Glomerular visceral epithelial cell (primary cell): ENCODE results near the gene ZNF341.
"Not testable (repeated sequence)": the region's sequence is repeated elsewhere in the genome, so short reads cannot be mapped to it uniquely, and the experiment has no call there.

Experiments used
- DNase-seq: peaks from one replicate; pipeline ENCODE4 v3.0.0-alpha.2; 2016; ENCODE audit errors: extremely low spot score

ZNF341 gene

DNA sequence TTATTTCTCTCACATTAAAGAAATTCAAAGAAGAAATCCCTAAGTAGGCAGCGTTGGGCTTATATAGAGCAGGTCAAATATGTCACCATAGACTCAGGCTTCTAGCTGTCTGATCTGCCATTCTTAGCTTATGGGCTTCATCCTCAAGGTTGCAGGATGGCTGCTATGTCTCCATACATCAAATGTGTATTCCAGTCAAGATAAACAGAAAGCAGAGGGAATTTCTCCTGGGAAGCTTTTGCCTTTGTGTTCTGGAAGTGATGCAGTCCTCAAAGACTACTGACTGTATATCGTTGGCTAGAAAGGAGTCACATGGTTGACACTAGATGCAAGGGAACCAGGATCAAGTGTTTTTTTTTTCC lies 36.0 kb downstream of the ZNF341 start:
- no peak for DNase-seq

DNA sequence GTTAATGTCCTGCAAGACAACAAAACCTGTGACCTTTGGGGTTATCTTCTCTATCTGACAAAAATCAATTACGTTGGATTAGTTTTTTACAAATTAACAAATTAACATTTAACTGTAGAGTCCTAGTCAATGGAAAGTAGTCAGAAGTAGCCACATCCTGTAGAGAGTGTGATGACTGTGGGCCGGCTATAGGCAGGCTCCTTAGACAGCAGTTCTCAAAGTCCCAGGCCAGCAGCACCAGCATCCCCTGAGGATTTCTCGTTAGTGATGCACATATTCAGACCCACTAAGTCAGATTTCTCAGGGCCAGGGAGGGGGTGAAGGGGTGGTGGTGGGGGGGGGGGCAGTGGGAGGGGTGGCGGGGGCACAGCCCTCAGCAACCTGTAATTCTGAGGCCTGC lies 37.2 kb downstream of the ZNF341 start:
- no peak for DNase-seq

DNA sequence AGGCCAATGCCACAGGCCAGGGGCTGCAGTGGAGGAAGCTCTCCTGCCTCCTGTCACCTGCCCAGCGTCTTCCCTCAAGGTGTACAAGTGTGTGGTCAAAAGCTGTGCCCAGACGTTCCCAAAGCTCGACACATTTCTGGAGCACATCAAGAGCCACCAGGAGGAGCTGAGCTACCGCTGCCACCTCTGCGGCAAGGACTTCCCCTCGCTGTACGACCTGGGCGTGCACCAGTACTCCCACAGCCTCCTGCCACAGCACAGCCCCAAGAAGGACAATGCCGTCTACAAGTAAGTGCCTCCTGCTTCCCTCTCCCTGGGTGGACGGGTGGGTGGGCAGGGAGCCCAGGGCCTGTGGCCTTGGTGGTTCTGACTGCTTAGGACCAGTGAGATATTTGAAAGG lies 38.2 kb downstream of the ZNF341 start:
- no peak for DNase-seq

DNA sequence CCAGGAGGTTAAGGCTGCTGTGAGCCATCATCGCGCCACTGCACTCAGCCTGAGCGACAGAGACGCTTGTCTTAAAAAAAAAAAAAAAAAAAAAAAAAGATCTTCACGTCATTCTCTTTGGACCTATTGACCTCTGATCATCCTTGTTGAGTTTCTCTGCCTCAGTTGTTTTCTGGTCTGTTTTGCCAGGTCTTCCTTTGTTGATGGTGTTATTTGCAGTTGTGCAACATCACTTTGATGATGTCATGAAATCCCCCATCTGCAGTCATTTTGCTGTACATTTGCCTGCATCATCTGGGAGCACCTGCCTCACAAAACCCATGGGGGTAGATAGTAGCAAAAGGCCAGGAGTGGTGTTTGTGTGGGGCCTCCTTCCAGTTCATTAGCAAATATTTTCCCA lies 40.1 kb downstream of the ZNF341 start:
- DNase-seq: no peak

DNA sequence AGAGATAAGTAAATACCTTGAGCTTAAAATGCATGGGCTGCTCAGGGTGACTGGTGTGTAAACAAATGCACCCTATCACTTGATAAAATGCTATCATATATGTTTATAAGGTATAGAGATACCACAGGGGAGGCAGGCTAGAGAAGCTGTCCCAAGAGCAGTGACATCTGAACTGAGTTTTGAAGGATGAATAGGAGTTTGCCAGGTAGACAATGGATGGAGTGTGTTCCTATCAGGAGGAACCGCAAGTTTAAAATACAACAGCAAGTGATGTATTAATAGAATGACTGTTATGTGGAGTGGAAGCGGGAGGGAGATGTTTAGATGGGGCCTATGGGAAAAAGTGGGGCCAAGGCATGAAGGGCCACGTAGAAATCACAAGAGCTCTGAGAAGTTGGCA lies 40.6 kb downstream of the ZNF341 start:
- no peak for DNase-seq

DNA sequence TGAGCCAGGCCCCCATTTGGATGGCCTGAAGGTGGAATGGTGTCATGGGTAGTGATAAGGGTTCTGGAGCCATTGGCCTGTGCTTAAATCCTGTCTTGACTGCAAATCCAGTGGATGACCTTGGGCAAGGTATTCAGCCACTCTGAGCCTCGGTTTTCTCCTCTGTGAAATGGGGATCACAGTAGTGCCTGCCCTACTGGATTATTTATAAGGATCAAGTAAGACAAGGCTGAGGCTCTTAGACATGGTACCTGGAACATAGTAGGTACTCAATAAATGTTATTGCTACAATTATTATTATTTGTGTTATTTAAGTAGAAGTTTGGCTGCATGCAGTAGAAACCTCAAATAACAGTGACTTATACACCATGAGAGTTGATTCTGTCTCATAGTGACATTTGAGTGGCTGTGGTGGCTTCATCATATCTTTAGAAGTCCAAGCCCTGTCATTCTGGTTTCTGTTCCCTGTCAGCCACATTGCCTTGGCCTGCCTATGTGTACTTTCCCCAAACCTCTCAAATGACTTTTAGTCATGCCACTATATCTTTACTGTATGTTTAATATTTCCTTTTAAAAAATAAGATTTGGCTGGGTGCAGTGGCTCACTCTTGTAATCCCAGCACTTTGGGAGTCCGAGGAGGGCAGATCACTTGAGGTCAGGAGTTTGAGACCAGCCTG lies 41.8 kb downstream of the ZNF341 start:
- DNase-seq: no peak

DNA sequence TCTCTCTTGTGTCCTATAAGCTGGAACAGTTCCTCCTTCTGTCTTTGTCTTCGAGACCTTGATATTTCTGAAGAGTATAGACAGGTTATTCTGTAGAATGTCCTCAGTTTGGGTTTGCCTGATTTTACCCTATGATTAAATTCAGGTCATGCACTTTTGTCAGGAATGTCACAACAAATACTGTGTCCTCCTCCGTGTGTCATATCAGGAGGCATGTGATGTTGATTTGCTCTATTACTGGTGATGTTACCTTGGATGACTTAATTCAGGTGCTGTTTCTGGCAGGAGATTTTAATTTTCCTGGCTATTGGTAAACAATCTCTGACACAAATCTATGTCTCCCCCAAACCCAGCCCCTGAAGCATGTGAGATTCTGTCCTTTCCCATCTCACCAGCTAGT lies 46.0 kb downstream of the ZNF341 start:
- DNase-seq: no peak

DNA sequence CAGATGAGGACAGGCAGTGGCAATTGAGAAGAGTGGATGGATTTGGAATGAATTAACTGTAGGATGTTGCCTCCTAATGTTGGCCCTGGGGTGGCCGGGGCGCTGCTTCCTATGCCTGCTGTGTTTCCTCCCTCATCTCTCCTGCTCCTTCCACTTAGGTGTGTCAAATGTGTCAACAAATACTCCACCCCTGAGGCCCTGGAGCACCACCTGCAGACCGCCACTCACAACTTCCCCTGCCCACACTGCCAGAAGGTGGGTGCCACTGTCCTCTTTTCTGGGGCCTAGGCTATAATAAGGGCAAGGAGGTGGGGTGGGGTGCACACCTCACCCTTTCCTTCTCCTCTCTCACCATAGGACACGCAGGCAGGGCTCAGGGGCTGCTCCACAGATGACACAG lies 49.3 kb downstream of the ZNF341 start:
- DNase-seq: no peak

DNA sequence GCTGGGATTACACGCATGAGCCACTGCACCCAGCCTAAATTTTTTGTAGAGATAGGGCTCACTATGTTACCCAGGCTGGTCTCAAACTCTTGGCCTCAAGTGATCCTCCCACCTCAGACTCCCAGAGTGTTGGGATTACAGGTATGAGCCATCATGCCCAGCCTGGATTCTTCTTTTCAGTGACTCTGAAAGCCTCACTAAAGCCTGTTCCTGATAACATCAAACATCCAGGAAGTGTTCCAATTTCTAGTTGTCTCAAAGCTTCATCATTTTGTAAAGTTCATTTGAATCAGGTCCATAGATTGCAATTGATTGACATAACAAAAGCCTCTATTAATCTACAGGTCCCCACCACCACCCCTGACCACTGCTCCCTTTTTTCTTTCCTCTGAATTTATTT lies 50.1 kb downstream of the ZNF341 start:
- no peak for DNase-seq

DNA sequence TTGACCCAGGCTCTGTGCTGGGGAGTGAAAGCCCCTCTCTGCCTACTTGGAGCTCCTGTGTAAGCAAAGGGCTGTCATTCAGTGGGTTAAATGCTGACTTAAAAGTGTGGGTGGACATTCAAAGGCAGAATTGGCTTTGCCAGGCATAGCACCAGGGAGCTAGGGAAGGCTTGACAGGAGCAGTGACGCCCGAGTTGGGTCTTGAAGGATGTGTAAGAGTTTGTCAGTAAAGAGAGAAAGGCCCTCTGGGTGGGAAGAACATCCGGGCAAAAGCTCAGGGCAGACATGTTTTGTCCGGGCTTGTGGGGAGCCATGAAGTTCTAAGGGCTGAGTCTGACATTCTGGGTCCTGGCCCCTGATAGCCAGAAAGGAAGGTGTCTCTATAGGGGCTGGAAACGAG lies 51.5 kb downstream of the ZNF341 start:
- no peak for DNase-seq

DNA sequence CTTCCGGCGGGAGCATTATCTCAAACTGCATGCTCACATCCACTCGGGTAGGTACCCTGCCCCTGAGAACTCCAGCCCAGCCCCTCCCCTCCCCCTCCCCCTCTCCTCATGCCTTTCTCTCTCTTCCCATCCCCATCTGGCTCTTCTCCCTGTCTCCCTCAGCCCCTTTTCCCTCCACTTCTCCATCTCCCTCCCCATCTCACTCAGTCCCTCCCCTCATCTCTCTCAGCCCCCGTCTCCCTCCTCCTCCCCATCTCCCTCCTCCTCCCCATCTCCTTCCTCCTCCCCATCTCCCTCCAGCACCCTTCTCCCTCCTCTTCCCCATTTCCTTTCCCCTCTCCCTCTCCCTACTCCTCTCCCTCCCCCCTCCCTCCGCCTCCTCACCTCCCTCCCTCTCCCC lies 52.0 kb downstream of the ZNF341 start:
- no peak for DNase-seq

DNA sequence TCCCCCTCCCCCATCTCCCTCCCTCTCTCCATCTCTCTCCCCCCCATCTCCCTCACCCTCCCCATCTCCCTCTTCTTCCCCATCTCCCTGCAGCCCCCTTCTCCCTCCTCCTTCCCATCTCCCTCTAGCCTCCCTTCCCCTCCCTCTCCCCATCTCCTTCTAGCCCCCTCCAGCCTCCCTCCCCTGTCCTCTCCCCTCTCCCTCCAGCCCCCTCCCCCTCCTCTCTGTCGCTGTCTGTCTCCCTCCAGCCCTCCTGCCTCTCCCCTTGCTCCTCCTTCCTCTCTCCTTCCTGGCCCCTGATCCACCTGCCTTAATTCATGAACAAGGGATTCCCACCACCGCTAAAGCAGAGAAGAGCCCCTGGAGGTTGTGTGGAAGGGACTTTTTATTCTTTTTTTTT lies 52.4 kb downstream of the ZNF341 start:
- DNase-seq: no peak

DNA sequence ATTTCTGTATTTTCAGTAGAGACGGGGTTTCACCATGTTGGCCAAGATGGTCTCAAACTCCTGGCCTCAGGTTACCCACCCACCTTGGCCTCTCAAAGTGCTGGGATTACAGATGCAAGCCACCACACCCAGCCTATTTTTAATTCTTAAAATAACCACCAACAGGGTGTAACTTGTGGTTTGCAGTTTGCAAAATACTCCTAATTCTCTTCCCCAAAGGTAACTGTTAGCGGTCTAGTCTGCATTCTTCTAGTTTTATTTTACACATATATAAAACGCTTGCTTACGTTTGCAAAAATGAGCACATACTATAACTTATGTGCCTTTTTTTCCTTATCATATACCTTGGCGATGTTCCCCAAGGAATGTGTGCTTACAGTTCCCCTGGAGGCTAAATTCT lies 53.7 kb downstream of the ZNF341 start:
- no peak for DNase-seq

DNA sequence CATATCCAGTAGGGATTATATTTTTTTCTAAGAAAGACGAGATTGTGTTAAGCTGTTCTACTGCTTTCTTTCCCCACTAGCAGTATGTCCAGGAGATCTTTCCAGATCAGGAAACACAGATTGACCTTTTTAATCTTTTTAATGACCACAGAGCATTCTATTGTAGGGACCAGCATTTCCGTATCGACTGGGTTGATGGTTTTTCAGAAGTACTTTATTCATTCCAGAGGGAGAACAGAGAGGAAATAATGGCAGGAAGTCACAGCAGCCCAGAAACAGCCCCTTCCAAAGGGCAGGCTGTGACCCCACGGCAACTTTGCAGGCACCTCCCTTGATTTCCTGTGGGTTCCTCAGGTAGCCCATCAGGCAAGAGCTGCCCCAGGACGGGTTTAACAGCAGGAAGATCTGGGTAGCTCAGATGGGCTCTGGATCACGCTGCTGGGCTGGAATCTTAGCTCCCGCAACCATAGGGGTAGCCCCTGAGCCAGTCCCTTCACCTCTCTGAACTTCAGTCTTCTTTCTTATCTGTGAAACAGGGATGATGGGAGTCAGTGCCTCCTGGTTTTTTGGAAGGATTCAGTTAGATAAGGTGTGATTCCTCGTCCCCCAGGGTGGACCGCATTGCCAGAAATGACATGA lies 55.6 kb downstream of the ZNF341 start:
- DNase-seq: no peak

DNA sequence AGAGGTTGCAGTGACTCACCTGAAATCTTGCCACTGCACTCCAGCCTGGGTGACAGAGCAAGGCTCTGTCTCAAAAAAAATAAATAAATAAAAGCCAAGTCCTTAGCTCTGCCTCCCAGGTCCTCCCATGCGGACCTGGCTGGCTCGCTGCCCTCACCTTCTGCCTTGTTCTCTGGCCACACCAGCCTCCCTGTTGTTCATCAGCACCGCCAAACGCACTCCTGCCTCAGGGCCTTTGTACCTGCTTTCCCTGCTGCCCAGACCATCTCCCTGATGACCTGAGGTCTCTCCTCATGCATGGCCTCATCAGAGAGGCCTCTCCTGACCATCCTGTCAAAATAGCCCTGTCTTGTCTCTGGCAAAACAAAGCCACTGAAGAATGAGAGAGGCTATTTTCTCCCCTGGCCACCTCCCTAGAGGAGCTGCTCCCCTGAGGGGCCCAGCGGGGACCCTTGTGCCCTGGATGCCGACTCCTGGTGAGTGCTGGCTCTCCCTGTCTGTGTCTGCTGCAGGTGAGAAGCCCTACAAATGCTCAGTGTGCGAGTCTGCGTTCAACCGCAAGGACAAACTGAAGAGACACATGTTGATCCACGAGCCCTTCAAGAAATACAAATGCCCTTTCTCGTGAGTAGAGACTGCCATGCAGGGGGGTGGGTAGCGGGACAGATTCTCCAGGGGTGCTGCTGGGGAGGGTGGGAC lies 56.7 kb downstream of the ZNF341 start:
- DNase-seq: no peak

DNA sequence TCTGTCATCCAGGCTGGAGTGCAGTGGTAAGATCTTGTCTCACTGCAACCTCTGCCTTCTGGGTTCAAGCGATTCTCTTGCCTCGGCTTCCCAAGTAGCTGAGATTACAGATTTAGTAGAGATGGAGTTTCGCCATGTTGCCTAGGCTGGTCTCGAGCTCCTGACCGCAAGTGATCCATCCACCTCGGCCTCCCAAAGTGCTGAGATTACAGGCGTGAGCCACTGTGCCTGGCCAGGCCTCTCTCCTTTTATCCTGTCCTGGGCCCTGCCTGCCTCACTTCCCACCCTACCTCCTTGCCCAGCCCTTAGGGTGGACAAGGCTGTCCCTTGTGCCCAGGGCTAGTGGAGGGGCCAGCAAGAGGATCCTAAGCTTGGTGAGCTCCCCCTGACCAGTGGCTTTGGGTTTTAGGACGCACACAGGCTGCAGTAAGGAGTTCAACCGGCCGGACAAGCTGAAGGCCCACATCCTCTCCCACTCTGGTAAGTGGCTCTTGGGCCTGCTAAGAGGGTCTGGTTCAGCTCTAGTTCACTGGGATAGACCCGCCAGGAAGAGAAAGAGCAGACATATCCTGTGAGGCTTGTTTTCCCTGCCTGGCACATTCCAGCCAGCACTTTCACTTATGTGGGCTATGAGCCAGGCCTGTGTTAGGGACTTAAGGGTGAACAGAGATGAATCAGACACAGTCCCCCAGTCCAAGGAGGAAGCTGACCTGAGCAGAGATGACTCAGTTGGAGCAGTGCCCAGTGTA lies 57.5 kb downstream of the ZNF341 start:
- DNase-seq: peak; percentile 99

DNA sequence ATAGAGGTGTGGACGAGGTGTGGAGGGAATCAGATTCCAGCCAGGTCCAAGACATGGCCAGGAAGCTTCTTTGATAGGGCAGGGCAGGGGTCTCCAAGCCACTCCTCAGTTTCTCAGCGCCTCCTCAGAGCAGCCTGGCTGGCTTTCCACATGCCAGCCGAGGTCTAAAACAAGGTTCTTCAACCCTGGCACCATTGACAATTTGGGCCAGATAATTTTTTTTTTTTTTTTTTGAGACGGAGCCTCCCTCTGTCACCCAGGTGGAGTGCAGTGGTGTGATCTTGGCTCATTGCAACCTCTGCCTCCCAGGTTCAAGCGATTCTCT lies 58.0 kb downstream of the ZNF341 start:
- no peak for DNase-seq

DNA sequence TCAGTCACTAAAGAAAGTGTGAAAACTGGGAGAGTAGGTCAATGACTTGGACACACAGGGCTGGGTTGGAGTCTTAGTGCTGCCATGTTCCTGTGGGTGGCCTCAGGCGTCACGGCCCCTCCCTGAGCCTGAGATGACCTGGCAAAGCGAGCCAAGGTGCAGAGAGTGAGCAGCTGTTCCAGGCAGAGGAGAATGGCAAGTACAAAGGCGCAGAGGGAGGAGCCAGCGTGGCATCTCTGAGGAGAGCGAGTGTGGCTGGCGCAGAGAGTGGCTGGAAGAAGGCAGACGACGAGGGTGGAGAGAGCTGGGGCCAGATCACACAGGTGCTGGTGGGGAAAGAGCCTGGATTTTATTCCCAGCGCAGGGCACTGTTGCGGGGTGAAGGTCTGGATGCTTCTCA lies 58.8 kb downstream of the ZNF341 start:
- DNase-seq: no peak

DNA sequence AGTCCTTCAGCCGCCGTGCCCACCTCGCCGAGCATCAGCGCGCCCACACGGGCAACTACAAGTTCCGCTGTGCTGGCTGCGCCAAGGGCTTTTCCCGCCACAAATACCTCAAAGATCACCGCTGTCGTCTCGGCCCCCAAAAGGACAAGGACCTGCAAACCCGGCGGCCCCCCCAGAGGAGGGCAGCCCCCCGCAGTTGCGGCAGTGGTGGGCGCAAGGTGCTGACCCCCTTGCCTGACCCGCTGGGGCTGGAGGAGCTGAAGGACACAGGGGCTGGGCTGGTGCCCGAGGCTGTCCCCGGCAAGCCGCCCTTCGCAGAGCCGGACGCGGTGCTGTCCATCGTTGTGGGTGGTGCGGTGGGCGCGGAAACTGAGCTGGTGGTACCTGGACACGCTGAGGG lies 59.2 kb downstream of the ZNF341 start:
- DNase-seq: no peak

DNA sequence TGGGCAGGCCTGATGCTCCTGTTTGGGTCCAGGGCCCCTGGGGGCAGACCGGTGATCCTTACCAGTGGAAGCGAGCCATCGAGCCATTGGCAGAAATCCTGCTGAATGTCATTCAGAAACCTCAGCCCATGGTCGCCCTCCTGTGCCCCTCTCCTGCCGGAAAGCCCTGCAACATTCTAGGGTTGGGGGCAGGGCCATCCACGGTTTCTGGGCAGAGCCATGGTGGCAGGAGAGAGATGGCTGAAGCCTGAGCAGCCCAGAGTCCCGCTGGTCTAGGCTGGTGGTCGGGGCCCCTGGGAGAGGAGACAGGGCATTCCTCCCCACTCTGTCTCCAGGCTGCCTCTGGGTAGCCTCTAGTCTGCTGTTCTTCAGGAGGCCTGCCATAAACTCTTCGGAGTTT lies 59.7 kb downstream of the ZNF341 start:
- no peak for DNase-seq

DNA sequence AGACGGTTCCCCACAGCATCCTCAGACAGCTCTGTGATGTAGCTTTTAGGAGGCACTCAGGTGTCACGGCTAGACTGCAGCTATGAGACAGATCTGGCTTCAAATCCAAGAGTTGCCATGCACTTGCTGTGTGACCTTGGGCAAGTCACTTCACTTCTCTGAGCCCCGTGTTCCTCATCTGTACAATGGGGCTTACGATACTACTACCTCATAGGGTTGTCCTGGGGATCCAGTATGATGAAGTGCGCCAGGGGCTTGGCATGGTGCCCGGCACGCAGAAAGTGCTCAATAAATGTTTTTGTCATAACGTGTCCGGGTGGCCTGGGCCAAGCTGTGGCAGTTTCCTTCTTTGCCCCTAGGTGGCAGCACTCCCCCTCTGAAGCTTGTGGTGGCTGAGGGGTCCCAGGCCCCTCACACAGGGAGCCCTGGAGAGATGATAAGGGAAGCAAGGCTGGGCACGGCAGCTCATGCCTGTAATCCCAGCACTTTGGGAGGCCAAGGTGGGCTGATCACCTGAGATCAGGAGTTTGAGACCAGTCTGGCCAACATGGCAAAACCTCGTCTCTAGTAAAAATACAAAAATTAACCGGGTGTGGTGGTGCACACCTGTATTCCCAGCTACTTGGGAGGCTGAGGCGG lies 60.3 kb downstream of the ZNF341 start:
- peak; percentile 38 for DNase-seq

DNA sequence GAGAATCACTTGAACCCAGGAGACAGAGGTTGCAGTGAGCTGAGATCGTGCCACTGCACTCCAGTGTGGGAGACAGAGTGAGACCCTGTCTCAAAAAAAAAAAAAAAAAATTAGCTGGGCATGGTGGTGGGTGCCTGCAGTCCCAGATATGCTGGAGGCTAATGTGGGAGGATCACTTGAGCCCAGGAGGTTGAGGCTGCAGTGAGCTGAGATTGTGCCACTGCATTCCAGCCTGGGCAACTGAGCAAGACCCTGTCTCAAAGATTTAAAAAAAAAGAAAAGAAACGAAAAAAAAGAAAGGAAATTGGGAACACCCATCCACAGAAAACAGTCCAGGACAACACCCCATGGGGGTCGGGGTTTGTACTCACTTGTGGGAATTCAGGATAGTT lies 60.8 kb downstream of the ZNF341 start:
- not testable (repeated sequence) for DNase-seq
